NCI-H2171 treated with DMSO at 0.1 percent for 48 hours (cell line): ENCODE measurements around the gene MCF2L2.

Experiments used
- DNase-seq: peaks from one replicate; lab custom pipeline; 2025; lab: John Stamatoyannopoulos, UW

MCF2L2 gene

GRCh38 chr3:183291497-183292031 lies 136.9 kb downstream of the MCF2L2 start:
- DNase-seq, result no peak

- DNase-seq, result no peak
Measured at GRCh38 chr3:183290216-183290615, 138.2 kb downstream of the MCF2L2 start.

GRCh38 chr3:183288117-183288516 lies 140.3 kb downstream of the MCF2L2 start:
- no peak for DNase-seq

- no peak for DNase-seq
Measured at GRCh38 chr3:183287301-183287971, 141.0 kb downstream of the MCF2L2 start.

- DNase-seq, result peak; percentile 88
Measured at GRCh38 chr3:183285828-183286457, 142.5 kb downstream of the MCF2L2 start.

GRCh38 chr3:183285318-183285717 lies 143.1 kb downstream of the MCF2L2 start:
- DNase-seq, result no peak

GRCh38 chr3:183284570-183284969 lies 143.8 kb downstream of the MCF2L2 start:
- no peak for DNase-seq

GRCh38 chr3:183283886-183284285 lies 144.5 kb downstream of the MCF2L2 start:
- DNase-seq, result no peak

- DNase-seq, result no peak
Measured at GRCh38 chr3:183281126-183281797, 147.2 kb downstream of the MCF2L2 start.

- DNase-seq, result peak; percentile 66
Measured at GRCh38 chr3:183279371-183279770, 149.0 kb downstream of the MCF2L2 start.

- peak; percentile 33 for DNase-seq
Measured at GRCh38 chr3:183278479-183279088, 149.8 kb downstream of the MCF2L2 start.

DNA sequence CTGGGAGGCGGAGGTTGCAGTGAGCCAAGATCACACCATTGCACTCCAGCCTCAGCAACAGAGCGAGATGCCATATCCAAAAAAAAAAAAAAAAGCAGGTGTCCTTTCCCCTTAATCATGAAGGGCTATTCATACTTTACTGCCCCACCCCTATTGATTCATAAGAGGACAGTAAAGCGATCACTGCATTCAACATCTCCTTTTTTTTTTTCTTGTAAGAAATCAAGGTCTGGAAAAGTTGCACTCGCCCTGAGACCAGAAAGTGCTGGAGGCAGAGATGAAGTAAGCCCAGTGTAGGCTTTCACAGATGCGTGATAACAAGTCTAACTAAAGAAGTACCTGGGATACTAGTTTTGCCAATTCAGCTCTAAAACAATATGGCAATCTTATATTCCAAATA lies 151.2 kb downstream of the MCF2L2 start:
- DNase-seq, result no peak

GRCh38 chr3:183275937-183276336 lies 152.5 kb downstream of the MCF2L2 start:
- no peak for DNase-seq

- peak; percentile 63 for DNase-seq
Measured at GRCh38 chr3:183275418-183275817, 153.0 kb downstream of the MCF2L2 start.

- no peak for DNase-seq
Measured at GRCh38 chr3:183274609-183275008, 153.8 kb downstream of the MCF2L2 start.

DNA sequence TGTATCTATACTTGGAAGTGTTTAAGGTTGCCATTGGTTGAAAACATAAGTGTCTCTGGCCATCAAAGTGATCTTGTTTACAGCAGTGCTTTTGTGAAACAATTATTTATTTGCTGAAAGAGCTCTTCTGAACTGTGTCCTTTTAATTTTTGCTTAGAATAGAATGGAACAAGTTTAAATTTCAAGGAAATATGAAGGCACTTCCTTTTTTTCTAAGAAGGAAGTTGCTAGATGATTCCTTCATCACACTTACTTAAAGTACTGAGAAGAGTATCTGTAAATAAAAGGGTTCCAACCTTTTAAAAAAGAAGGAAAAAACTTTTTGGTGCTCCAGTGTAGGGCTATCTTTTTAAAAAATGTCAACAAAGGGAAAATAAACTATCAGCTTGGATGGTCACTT lies 155.6 kb downstream of the MCF2L2 start:
- DNase-seq, result no peak

- DNase-seq, result no peak
Measured at GRCh38 chr3:183272142-183272541, 156.3 kb downstream of the MCF2L2 start.

DNA sequence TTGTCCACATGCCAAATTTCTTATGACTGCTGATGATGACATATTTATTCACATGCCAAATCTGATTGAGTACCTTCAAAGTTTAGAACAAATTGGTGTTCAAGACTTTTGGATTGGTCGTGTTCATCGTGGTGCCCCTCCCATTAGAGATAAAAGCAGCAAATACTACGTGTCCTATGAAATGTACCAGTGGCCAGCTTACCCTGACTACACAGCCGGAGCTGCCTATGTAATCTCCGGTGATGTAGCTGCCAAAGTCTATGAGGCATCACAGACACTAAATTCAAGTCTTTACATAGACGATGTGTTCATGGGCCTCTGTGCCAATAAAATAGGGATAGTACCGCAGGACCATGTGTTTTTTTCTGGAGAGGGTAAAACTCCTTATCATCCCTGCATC lies 158.1 kb downstream of the MCF2L2 start:
- DNase-seq, result no peak

DNA sequence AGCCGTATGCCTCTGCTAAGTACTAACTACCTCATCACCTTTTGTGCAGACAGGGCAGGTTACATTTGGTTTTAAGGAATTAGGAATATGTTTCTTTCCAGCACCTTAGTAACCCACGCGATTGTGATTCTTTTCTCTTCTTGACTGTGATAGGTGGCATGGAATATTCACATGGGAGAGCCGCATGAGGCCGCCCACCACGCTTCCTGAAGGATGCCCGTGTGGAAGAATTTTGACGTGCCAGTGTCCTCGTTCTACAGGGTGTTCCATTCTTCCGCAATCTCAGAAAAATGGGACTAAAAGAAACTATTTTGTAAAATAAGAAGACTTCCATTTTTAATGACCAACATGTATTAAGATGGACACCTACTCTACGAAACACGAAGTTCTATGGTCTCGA lies 159.1 kb downstream of the MCF2L2 start:
- DNase-seq, result no peak

- no peak for DNase-seq
Measured at GRCh38 chr3:183268366-183268765, 160.1 kb downstream of the MCF2L2 start.

GRCh38 chr3:183267140-183267539 lies 161.3 kb downstream of the MCF2L2 start:
- no peak for DNase-seq

GRCh38 chr3:183266454-183266853 lies 162.0 kb downstream of the MCF2L2 start:
- DNase-seq, result no peak
